HG03460 (cell line): ENCODE measurements around the gene GPRC5B.

ENCODE experiments used
- ATAC-seq: cut with Tn5 transposase; IDR thresholded peaks from one replicate; pipeline ENCODE4 v1.9.1; 2021; ENCODE audit not compliant: unreplicated experiment

Gene GPRC5B

GRCh38 chr16:19884611-19885450 lies at the start of gene GPRC5B:
Gene GPRC5B, minus strand, starts transcription at chr16:19884848. Its CDS starts 12,003 bp downstream, at chr16:19872845.
- no peak for ATAC-seq

GRCh38 chr16:19933740-19934139 lies 49.1 kb upstream of the GPRC5B start:
- no peak for ATAC-seq

GRCh38 chr16:19929062-19929511 lies 44.4 kb upstream of the GPRC5B start:
- no peak for ATAC-seq

GRCh38 chr16:19928432-19928831 lies 43.8 kb upstream of the GPRC5B start:
- ATAC-seq = no peak

- no peak for ATAC-seq
Measured at GRCh38 chr16:19926449-19927390, 42.1 kb upstream of the GPRC5B start.

GRCh38 chr16:19923396-19923795 lies 38.7 kb upstream of the GPRC5B start:
- ATAC-seq = no peak

- ATAC-seq = no peak
Measured at GRCh38 chr16:19919142-19919541, 34.5 kb upstream of the GPRC5B start.

GRCh38 chr16:19916064-19916463 lies 31.4 kb upstream of the GPRC5B start:
- no peak for ATAC-seq

- ATAC-seq = no peak
Measured at GRCh38 chr16:19914877-19915276, 30.2 kb upstream of the GPRC5B start.

GRCh38 chr16:19913340-19913645 lies 28.6 kb upstream of the GPRC5B start:
- no peak for ATAC-seq

- no peak for ATAC-seq
Measured at GRCh38 chr16:19912455-19913339, 28.0 kb upstream of the GPRC5B start.

- ATAC-seq = no peak
Measured at GRCh38 chr16:19911747-19912454, 27.3 kb upstream of the GPRC5B start.

GRCh38 chr16:19911204-19911603 lies 26.6 kb upstream of the GPRC5B start:
- ATAC-seq = no peak

- ATAC-seq = no peak
Measured at GRCh38 chr16:19909750-19910322, 25.2 kb upstream of the GPRC5B start.

- ATAC-seq = no peak
Measured at GRCh38 chr16:19908921-19909320, 24.3 kb upstream of the GPRC5B start.

- no peak for ATAC-seq
Measured at GRCh38 chr16:19907161-19907992, 22.7 kb upstream of the GPRC5B start.

GRCh38 chr16:19901164-19901563 lies 16.5 kb upstream of the GPRC5B start:
- ATAC-seq = no peak

GRCh38 chr16:19899605-19899955 lies 14.9 kb upstream of the GPRC5B start:
- no peak for ATAC-seq

- no peak for ATAC-seq
Measured at GRCh38 chr16:19898924-19899604, 14.4 kb upstream of the GPRC5B start.
